GM23338 (cell line): Measurements from ENCODE around the gene FEZF1. TPM values are rescaled to one million over a fixed set of nuclear protein-coding genes. Genes with fewer than 3 reads are reported as not detected.
A peak's percentile ranks its signal among the peaks of the same experiment; 100 is the strongest.

Source experiments
- ATAC-seq: fragments of 200-7000 bp; cut with Tn5 transposase; 3 replicates; pipeline ENCODE4 v1.9.1; 2020
- DNase-seq: peaks from one replicate; pipeline ENCODE4 v3.0.0-alpha.2; 2015; ENCODE audit warnings: low spot score
- H2AFZ ChIP-seq: fragments of 200-600 bp; sonication (generic); 2 replicates; pipeline ENCODE4 v1.8.0; 2016; ENCODE audit warnings: antibody characterized with exemption, mild to moderate bottlenecking, moderate library complexity
- H3F3A ChIP-seq: fragments of 200-600 bp; sonication (generic); replicated peaks from 2 replicates; pipeline ENCODE4 v1.8.0; 2017; ENCODE audit warnings: antibody characterized with exemption, mixed run types, low read depth
- H3K27ac ChIP-seq: fragments of 200-600 bp; sonication (generic); 2 replicates; pipeline ENCODE4 v1.6.1; 2016; ENCODE audit warnings: low read depth
- H3K27me3 ChIP-seq: fragments of 200-600 bp; sonication (generic); 2 replicates; pipeline ENCODE4 v1.8.0; 2016; ENCODE audit warnings: mild to moderate bottlenecking, mixed run types, moderate library complexity; ENCODE audit not compliant: insufficient read depth
- H3K36me3 ChIP-seq: fragments of 200-600 bp; sonication (generic); 2 replicates; pipeline ENCODE4 v1.8.0; 2016; ENCODE audit warnings: mild to moderate bottlenecking; ENCODE audit not compliant: insufficient read depth
- H3K4me1 ChIP-seq: fragments of 200-600 bp; sonication (generic); 2 replicates; pipeline ENCODE4 v1.8.0; 2016; ENCODE audit warnings: mild to moderate bottlenecking, moderate library complexity; ENCODE audit not compliant: insufficient read depth
- H3K4me2 ChIP-seq: fragments of 200-600 bp; sonication (generic); 2 replicates; pipeline ENCODE4 v1.7.1; 2017; ENCODE audit warnings: mixed run types
- H3K4me3 ChIP-seq: fragments of 200-600 bp; sonication (generic); 2 replicates; pipeline ENCODE4 v1.6.1; 2016; ENCODE audit warnings: mixed run types
- H3K79me2 ChIP-seq: fragments of 200-600 bp; sonication (generic); replicated peaks from 2 replicates; pipeline ENCODE4 v1.8.0; 2017; ENCODE audit warnings: mild to moderate bottlenecking; ENCODE audit not compliant: insufficient read depth
- H3K9me2 ChIP-seq: fragments of 200-600 bp; sonication (generic); 2 replicates; pipeline ENCODE4 v1.8.0; 2017; ENCODE audit not compliant: insufficient read depth
- H4K20me1 ChIP-seq: fragments of 200-600 bp; sonication (generic); replicated peaks from 2 replicates; pipeline ENCODE4 v1.8.0; 2017; ENCODE audit warnings: mild to moderate bottlenecking; ENCODE audit not compliant: insufficient read depth
- H3K27ac Mint-ChIP-seq: 2 replicates; pipeline ENCODE4 v1.8.0; 2020; ENCODE audit warnings: inconsistent platforms, mild to moderate bottlenecking, moderate library complexity, mixed read lengths
- H3K27me3 Mint-ChIP-seq: 3 replicates; pipeline ENCODE4 v1.8.0; 2022; ENCODE audit warnings: low read depth, mild to moderate bottlenecking, moderate library complexity, mixed read lengths, inconsistent platforms; ENCODE audit not compliant: insufficient read depth, poor library complexity
- H3K36me3 Mint-ChIP-seq: 3 replicates; pipeline ENCODE4 v1.8.0; 2021; ENCODE audit warnings: low read depth, mild to moderate bottlenecking, inconsistent platforms, moderate library complexity, mixed read lengths
- H3K4me1 Mint-ChIP-seq: 3 replicates; pipeline ENCODE4 v1.8.0; 2020; ENCODE audit warnings: mild to moderate bottlenecking, inconsistent platforms, mixed read lengths
- H3K4me3 Mint-ChIP-seq: 3 replicates; pipeline ENCODE4 v1.8.0; 2021; ENCODE audit warnings: moderate library complexity, mild to moderate bottlenecking, inconsistent platforms, mixed read lengths
- H3K9me3 Mint-ChIP-seq: 3 replicates; pipeline ENCODE4 v1.8.0; 2020; ENCODE audit warnings: moderate library complexity, mild to moderate bottlenecking, inconsistent platforms, mixed read lengths
- EZH2 ChIP-seq: fragments of 200-600 bp; sonication (generic); IDR thresholded peaks from one replicate; pipeline ENCODE4 v1.8.0; 2017; ENCODE audit warnings: antibody characterized with exemption, mild to moderate bottlenecking, low read depth; ENCODE audit not compliant: unreplicated experiment
- EZH2phosphoT487 ChIP-seq: fragments of 200-600 bp; sonication (generic); IDR thresholded peaks from one replicate; pipeline ENCODE4 v1.8.1; 2018; ENCODE audit warnings: antibody characterized with exemption; ENCODE audit not compliant: unreplicated experiment
- NANOG ChIP-seq: IDR thresholded peaks from 2 replicates; pipeline ENCODE4 v1.6.1; 2016; ENCODE audit warnings: antibody characterized with exemption, borderline replicate concordance
- ZNF114 ChIP-seq: fragments of 250-450 bp; sonication (Bioruptor Pico); IDR thresholded peaks from 2 replicates; pipeline ENCODE4 v1.5.0; 2020; ENCODE audit warnings: mild to moderate bottlenecking, moderate library complexity
- ZNF331 ChIP-seq: fragments of 250-450 bp; sonication (Bioruptor Pico); IDR thresholded peaks from 2 replicates; pipeline ENCODE4 v1.5.0; 2020; ENCODE audit warnings: low read depth, mild to moderate bottlenecking, moderate library complexity
- polyA plus RNA-seq: library from polyadenylated mRNA; unstranded; fragments of >200 nt; fragmentation: Nextera tagmentation; extraction: Ambion mirVana; gene quantifications from 2 replicates; pipeline ENCODE4 v1.2.1, GENCODE V29; 2016
- total RNA-seq: library from RNA; depleted of rRNA; stranded (reverse); fragments of >200 nt; shearing (Covaris generic); gene quantifications from 2 replicates; pipeline ENCODE4 v1.2.3, GENCODE V29; 2014
- TF ChIP-seq, protein P1 (sequence below), 2 experiments: fragments of 200-600 bp in 1 of 2; sonication (generic) in 1 of 2; conservative IDR thresholded peaks; 2 replicates each; pipeline versions ENCODE4 v1.5.1 to v1.6.1; 2016 to 2017; ENCODE audit warnings: antibody characterized with exemption in 2 of 2, low read depth in 2 of 2, mild to moderate bottlenecking in 2 of 2, moderate library complexity in 1 of 2

FEZF1 gene
- total and polyA plus RNA-seq, 2 experiments from 2014 or later, result 1.0 to 2.3 TPM

DNA sequence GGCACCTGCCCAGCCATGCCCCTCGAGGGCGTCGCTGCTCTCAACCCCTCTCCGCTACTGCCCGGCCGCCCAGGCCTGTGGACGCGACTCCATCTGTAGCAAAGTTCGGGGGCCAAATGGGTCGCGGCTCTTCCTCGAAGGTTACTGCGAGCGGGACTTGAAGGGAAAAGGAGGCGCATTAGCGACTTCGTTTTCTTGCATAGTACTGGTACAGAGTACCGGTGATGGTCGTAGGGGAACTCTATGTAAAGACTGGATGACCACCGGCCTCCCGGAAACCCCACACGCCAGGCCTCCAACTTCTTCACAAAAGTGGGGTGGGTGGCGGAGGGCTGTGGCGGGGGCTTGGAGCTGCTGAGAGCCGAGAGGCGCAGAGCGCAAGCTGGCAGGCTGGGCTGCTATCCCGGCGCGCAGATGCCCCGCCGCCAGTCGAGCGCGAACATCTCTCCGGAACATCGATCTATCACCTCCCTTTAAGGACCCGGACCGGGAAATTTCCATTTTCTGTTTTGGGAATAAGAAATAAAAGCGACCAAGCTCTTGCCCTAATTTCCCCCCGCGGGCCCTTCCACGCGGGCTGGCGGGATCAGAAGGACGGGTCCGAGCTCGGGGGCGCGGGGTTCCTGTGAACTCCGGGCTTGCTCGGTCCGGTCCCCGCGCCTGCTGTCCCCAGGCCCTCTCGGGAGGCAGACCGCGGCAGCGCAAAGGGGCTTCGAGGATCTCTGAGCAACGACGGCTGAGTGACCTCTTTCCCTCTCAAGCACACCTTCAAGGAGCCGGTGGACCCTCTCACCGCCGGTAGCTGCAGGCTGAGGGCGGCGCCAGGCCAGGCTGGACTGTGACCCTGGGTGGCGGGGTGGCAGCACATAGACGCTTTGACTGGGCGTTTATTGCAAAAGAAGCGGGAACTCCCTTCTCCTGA lies 12.2 kb upstream of the FEZF1 start:
- H3K9me3 Mint-ChIP-seq, result no peaks in the 10 kb centered on the region
- H3K9me2 ChIP-seq, result no peaks in the 10 kb centered on the region
- no peaks in the 10 kb centered on the region for H3K36me3 Mint-ChIP-seq
- H3K4me1 Mint-ChIP-seq, result peaks cover 33% of the 10 kb centered on the region
- H2AFZ ChIP-seq, result peak overlapping the region; percentile 83
- H4K20me1 ChIP-seq, result no peaks in the 10 kb centered on the region
- TF ChIP-seq, protein P1, sequence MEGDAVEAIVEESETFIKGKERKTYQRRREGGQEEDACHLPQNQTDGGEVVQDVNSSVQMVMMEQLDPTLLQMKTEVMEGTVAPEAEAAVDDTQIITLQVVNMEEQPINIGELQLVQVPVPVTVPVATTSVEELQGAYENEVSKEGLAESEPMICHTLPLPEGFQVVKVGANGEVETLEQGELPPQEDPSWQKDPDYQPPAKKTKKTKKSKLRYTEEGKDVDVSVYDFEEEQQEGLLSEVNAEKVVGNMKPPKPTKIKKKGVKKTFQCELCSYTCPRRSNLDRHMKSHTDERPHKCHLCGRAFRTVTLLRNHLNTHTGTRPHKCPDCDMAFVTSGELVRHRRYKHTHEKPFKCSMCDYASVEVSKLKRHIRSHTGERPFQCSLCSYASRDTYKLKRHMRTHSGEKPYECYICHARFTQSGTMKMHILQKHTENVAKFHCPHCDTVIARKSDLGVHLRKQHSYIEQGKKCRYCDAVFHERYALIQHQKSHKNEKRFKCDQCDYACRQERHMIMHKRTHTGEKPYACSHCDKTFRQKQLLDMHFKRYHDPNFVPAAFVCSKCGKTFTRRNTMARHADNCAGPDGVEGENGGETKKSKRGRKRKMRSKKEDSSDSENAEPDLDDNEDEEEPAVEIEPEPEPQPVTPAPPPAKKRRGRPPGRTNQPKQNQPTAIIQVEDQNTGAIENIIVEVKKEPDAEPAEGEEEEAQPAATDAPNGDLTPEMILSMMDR (conservative IDR thresholded peaks at IDR 0.05; ENCODE audit: low read depth in 2 of 2), result no peak
- no peak for TF ChIP-seq ZNF114 (CRISPR knock-in tag)
- TF ChIP-seq EZH2, result peak; percentile 84
- TF ChIP-seq ZNF331 (CRISPR knock-in tag), result no peak
- TF ChIP-seq EZH2phosphoT487, result peak; percentile 80
- no peak for TF ChIP-seq NANOG
- DNase-seq (peak; percentile 73), ATAC-seq (peak; percentile 58)
- no peaks in the 10 kb centered on the region for H3K79me2 ChIP-seq
- H3K4me3 Mint-ChIP-seq, result peak overlapping the region; percentile 69
- no peak overlapping the region for H3K27ac Mint-ChIP-seq
- H3F3A ChIP-seq, result 0 out of 2 replicates have a peak, but pooled peaks cover 8% of the 10 kb centered on the region
- H3K27me3 Mint-ChIP-seq, result peaks cover 65% of the 10 kb centered on the region
- H3K4me1 ChIP-seq, result peaks cover 39% of the 10 kb centered on the region
- peak overlapping the region; percentile 66 for H3K4me3 ChIP-seq
- H3K4me2 ChIP-seq, result peak overlapping the region; percentile 88
- H3K27me3 ChIP-seq, result peaks cover 84% of the 10 kb centered on the region
- no peaks in the 10 kb centered on the region for H3K36me3 ChIP-seq
- no peak overlapping the region for H3K27ac ChIP-seq

DNA sequence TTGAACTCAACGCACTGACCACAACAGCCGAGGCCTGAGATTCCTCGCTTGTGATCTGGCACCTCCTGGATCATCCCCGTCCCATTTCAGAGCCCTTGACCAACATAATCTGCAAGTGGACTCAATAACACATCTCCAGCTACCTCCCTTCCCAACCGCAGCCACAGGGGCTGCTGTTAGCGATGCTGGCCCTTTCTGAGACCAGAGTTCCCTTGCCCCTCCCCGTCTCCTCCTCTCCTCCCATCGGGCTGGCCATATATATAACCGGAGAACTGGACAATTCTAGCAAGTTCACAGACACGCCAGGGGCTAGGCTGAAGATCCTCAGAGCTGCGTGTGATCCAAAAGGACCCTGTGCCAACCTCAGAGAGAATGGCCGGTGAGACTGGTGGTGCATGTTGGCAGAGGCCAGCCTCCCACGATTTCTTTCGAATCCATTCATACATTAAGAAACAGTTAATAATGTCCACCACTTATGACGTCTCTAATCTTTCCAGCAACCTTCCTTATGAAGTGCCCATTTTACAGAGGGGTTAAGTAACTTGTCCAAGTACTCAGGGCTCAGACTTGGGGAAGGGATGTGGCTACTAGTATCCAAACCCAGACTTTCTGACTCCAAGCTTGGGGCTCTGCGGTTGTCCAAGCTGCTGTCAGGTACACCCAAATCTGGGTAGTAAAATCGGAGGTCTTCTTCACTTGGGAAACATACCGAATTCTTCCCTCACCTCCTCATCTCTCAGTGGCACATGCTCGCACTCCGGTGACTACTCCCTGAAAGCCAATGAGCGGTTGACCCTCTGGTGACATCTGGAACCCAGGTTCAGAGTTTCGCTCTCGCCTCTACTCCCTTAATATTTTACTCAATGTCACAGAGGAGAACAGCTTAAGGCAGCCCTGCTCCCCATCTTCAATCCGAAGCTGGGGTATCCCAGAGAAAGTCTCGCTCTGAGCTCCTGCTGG lies 11.2 kb upstream of the FEZF1 start:
- H3K4me3 ChIP-seq, result peak overlapping the region; percentile 66
- H4K20me1 ChIP-seq, result no peaks in the 10 kb centered on the region
- peak; percentile 62 for DNase-seq
- H3F3A ChIP-seq, result 0 out of 2 replicates have a peak, but pooled peaks cover 11% of the 10 kb centered on the region
- peak overlapping the region; percentile 88 for H3K4me2 ChIP-seq
- peaks cover 71% of the 10 kb centered on the region for H3K27me3 Mint-ChIP-seq
- H3K9me2 ChIP-seq, result no peaks in the 10 kb centered on the region
- H3K4me1 Mint-ChIP-seq, result peaks cover 39% of the 10 kb centered on the region
- H3K36me3 Mint-ChIP-seq, result no peaks in the 10 kb centered on the region
- TF ChIP-seq NANOG (no peak), EZH2 (peak; percentile 89)
- H3K4me1 ChIP-seq, result peaks cover 48% of the 10 kb centered on the region
- no peaks in the 10 kb centered on the region for H3K36me3 ChIP-seq
- peaks cover 93% of the 10 kb centered on the region for H3K27me3 ChIP-seq
- peak; percentile 20 for ATAC-seq
- no peak overlapping the region for H3K27ac ChIP-seq
- H3K79me2 ChIP-seq, result no peaks in the 10 kb centered on the region
- H2AFZ ChIP-seq, result peak overlapping the region; percentile 83
- H3K27ac Mint-ChIP-seq, result no peak overlapping the region
- peak overlapping the region; percentile 69 for H3K4me3 Mint-ChIP-seq
- no peaks in the 10 kb centered on the region for H3K9me3 Mint-ChIP-seq
